NOMO-1 treated with dmso at 0.1 percent for 144 hours (cell line): ENCODE data around the gene SPAG17.

ENCODE experiments used
- DNase-seq: peaks from one replicate; lab custom pipeline; 2025; ENCODE audit not compliant: unreplicated experiment; lab: John Stamatoyannopoulos, UW

Gene SPAG17

GRCh38 chr1:118081387-118081786, 103.6 kb downstream of the SPAG17 start:
- DNase-seq = no peak

GRCh38 chr1:118077331-118078045, 107.5 kb downstream of the SPAG17 start:
- DNase-seq = no peak

GRCh38 chr1:118075116-118075515, 109.9 kb downstream of the SPAG17 start:
- DNase-seq = no peak

DNA sequence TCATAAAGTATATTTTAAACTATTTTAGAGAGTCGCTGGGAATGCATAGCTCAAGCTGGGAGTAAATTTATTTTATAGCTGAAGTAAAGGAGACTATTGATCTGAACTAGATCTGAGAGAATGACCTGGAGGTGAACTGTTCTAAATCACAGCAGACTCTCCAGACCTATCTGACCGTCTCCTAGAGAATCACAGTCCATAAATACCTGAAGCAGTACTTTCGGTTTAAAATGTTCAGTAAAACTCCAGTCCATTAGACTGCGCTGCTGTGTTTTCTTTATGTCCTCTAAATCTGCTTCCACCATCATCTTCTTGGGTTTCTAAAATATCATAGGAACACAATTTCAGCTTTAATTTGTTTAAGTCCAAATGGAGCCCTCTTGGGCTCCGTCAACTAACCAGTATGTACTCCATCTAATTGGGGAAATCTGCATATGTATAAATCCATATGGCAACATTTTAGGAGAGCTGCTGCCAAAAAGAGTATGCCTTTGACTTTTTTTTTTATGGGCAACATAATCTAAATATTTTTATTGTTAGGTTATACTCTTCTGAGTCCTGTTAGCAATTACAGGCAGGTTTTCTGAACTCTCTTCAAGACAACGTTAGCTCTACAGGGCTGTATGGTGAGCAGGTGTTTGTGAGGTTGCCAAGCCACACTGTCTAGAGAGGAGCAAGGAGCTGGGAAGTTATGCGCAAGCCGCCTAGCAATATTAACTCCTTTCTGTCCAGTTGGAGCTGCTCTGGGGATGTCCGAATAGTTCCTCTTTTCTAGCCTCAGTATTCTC, 111.2 kb downstream of the SPAG17 start:
- no peak for DNase-seq

DNA sequence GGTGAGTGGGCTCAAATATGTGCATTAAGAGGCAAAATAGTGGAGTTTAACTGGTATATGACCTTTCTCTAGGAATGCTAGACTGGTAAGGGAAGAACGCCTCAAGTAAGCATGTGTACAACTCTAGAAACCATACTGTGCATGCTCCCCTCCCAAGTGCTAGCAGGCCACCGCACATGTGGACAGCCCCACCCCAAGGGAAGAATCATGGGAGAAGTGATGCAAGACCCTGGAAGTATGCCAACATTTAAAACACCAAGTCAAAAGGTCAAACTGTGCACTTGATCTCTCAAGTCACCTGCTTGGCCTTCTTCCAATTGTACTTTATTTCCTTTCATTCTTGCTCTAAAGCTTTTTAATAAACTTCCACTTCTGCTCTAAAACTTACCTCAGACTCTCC, 135.0 kb downstream of the SPAG17 start:
- no peak for DNase-seq

GRCh38 chr1:118047650-118048224, 137.3 kb downstream of the SPAG17 start:
- DNase-seq = no peak

DNA sequence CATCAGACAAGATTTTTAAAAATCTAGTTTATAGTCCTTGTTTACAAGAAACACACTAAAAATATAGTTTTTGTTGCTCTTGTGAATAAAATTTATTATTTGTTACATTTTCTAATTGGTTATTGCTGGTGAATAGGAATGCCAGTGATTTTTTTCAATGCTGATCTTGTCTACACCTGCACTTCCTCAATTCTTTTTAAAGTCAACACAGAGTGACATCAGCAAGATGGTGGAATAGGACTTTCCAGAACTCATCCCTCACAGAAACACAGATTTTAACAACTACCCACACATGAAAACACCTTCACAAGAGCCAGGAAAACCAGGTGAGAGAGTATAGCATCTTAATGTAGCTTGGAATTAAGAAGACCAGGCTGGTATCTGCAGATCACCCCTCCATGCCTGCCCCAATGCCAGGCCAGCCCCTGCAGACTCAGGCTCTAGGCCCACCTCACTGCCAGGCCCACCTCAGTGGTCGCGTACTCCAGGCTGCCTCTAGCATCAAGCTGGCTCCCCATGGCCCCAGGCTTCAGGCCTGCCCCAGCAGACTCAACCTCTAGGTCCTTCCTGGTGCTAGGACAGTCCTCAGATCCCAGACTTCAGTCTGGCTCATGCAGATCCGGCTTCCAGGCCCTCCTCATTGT, 137.9 kb downstream of the SPAG17 start:
- DNase-seq = no peak

DNA sequence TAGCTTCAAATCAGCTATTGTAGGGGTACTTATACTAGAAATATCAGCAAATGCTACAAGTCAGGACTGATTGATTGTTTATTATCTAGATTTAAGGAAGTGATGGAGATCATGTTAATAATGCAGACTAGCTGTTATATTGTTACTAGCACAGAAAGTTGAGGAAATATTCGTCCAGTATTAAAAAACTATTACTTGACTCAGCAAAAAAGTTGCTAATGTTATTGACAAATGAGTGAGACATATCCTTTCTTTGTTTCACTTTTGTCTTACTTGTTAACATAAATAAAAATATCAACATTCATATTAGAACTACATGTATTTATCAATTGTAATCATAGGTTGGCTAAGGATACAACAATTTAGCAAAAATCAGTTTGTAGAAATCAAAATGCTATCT, 141.4 kb downstream of the SPAG17 start:
- no peak for DNase-seq

GRCh38 chr1:118042501-118042900, 142.5 kb downstream of the SPAG17 start:
- DNase-seq = no peak

- DNase-seq = peak; percentile 88
These were observed 145.9 kb downstream of the SPAG17 start for GRCh38 chr1:118039170-118039569.

GRCh38 chr1:118032883-118033282, 152.1 kb downstream of the SPAG17 start:
- no peak for DNase-seq

DNA sequence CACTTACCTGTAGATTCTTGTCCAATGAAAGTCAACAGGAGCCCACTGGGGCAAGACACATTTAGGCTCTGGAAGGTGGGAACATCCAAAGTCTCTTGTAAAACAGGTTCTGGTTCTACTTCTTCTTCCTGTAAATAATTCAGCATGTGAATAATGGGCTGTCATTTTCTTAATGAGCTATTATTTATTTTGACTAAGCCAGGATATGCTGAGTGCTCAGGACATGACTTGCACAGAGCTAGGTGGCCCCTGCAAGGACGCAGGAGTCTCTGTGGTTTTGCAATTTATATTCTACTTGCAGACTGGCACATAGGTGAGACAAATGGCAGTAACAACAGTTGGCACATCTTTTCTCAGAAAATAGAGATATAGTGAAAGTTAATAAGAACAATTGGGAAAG, 156.8 kb downstream of the SPAG17 start:
- DNase-seq = no peak

GRCh38 chr1:118023199-118023598, 161.8 kb downstream of the SPAG17 start:
- DNase-seq = no peak

DNA sequence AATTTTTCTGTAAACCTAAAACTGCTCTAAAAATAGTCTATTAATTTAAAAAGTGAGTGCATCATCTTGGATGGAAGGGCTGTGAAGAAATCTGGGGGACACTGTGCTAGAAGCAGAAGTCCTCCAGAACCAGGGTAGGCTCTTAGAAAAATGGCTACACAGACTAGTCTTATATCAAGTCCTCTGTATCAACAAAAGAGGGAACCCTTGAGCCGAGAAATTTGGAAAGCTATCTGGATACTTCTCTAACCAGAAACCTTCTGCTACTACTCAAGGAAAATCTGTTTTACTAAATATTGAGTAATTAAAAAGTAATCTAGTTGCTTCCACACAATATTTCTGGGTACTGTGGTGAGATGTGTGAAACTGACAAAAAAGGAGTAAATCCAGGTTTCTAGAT, 163.4 kb downstream of the SPAG17 start:
- no peak for DNase-seq

GRCh38 chr1:118018060-118018459, 167.0 kb downstream of the SPAG17 start:
- DNase-seq = no peak

GRCh38 chr1:118013938-118014337, 171.1 kb downstream of the SPAG17 start:
- no peak for DNase-seq

DNA sequence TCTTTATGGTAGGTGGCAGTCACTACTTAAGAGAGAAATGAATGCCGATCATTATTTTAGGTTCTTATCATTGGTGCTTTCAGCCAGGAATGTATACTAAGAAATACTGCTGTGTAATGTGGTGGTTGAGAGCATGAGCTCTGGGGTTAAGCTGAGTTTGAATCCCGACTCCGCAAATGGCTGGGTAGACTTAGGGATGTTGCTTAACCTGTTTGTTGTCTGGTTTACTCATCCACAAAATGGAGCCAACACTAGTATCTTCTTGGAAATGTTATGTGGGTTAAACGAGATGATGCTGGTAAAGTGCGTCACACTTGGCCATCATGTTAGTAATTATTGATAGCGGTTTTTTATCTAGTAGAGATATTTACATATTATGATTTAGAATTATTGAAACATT, 171.7 kb downstream of the SPAG17 start:
- no peak for DNase-seq

DNA sequence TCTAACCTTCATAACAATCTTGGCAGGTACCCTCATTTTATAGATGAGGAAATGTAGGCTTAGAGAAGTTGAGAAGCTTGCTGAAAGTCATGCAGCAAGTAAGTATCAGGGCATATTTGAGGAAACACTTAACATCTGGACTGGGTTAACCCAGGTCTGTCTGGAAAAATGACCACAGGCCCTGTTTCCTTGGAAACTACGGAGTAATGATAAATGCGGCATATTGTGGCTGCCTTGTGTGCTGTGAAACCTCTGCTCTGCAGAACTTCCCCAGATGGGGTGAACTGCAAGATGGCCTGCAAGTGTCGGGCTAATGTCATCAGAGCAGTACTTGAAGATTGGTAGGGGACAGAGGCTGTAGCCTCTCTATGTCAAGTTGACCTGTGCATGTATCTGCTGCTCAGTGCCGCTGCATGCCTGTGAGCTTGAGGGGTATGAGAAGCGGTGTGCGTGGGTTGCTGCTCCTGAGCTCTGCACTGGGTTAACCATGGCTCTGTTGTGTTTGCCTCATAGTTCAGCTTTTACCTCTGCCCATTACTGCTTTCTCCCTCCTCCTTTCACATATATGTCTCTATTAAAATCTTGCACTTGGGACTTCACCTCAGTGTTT, 172.4 kb downstream of the SPAG17 start:
- no peak for DNase-seq

GRCh38 chr1:118008011-118008410, 177.0 kb downstream of the SPAG17 start:
- DNase-seq = no peak

GRCh38 chr1:118007391-118007790, 177.6 kb downstream of the SPAG17 start:
- no peak for DNase-seq

DNA sequence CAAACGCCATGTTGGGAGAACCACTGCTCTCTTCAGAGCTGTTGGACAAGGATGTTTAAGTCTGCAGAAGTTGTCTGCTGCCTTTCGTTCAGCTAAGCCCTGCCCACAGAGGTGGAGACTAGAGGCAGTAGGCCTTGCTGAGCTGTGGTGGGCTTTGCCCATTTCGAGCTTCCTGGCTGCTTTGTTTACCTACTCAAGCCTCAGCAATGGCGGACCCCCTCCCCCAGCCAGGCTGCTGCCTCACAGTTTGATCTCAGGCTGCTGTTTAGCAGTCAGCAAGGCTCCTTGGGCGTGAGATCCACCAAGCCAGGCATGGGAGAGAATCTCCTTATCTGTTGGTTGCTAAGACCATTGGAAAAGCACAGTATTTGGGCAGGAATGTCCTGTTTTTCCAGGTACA, 180.7 kb downstream of the SPAG17 start:
- DNase-seq = no peak
